GM19035 (cell line): ENCODE measurements around the gene ACAD11.
"Not testable (repeated sequence)": the region's sequence is repeated elsewhere in the genome, so short reads cannot be mapped to it uniquely, and the experiment has no call there.

Source experiments
- ATAC-seq: cut with Tn5 transposase; IDR thresholded peaks from one replicate; pipeline ENCODE4 v1.9.1; 2021; ENCODE audit not compliant: unreplicated experiment

The ACAD11 gene

DNA sequence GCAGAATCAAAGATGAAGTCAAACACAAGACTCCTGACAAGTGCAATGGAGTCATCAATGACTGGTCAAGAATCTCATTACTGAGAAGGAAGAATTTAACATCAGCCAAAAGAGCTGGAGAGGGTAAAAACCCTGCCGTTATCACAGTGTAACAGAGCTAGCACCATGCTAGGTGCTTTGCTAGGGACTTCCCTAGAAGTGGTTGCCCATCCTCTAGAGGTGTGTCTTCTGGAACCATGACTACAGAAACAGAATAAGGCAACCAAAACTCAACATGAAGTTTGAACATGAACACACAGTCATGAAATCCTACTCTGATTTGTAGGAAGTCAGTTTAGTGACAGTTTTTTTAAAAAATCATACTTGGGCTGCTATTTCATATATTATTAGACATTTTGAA is 9.5 kb downstream of the ACAD11 start:
- no peak for ATAC-seq

DNA sequence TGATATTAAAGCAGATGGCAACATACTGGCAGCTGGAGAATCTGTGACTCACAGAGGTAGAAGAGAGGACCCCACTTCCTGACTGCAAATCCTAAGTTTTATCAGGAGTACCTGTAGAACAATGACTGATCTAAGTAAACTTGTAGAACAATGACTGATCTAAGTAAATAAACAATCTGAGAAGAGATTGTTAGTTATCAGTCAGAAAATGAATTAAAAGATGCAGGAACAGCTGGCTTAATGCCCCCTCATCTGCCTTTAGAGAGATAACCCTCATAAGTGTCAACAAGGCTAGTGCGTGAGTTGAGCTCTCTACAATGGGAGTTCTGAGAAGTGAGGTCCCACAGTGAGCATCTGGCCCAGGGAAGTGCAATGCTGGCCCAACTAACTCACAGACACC is 14.6 kb downstream of the ACAD11 start:
- no peak for ATAC-seq

DNA sequence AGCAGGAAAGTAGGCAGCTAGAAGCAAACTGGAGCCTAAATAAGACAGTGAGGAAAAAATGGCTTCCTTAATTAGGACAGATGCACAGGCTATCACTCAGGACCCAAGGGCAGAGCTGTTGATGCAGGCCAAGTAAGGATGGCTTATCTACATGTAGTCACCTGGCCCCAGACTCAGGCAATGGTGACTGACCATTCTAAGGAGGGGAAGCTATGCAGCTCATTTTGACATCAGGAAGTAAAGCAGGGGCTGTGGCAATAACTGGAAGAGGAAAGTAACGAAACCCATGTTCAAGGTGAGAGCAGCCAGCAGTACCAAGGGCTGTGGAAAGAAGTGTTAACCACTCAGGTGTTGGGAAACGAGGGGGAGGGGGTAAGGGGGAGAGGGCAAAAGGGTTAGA is 16.2 kb downstream of the ACAD11 start:
- no peak for ATAC-seq

DNA sequence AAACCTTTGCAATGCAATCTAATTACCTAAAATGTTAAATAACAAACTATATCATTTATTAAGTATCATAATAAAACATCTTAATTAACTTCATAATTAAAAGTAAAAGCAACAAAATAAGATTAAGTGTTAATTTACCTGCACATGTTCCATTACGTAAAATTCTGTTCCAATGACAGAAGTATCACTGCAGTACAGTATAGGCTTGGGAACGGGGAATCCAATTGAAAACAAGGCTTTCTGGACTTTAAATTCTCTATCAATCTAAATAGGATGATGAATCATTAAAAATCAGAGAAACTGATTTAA is 17.1 kb downstream of the ACAD11 start:
- ATAC-seq, result no peak

DNA sequence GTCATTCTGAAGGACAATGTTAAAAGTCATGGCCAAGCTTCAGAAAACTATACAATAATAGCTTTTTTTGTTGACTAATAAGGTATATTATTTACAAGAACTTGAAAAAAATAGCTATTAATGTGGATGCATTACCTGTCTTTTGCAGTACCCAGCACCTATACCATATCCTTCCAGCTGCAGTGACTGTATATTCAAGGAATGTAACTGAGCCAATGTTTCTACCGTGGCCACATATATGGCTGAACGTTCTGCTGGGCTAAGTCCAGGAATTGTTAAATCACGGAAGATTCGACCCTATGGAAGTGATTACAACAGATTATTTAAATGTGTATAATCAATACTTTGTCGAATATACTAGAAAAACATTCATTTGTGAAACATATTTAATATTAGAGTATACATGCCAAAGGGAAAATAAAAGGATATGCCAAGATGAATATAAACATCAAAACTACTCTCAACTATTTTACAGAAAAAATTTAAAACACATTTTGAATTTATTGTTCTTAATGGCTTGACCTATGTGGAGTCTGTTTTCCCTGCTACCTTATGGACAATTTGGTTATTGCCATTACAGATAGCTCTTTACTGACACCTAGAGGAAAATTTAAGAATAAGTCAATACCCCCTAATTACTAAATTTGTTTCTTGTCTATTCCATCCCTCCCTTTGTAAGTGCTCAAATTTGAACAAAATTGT is 17.6 kb downstream of the ACAD11 start:
- ATAC-seq, result no peak

DNA sequence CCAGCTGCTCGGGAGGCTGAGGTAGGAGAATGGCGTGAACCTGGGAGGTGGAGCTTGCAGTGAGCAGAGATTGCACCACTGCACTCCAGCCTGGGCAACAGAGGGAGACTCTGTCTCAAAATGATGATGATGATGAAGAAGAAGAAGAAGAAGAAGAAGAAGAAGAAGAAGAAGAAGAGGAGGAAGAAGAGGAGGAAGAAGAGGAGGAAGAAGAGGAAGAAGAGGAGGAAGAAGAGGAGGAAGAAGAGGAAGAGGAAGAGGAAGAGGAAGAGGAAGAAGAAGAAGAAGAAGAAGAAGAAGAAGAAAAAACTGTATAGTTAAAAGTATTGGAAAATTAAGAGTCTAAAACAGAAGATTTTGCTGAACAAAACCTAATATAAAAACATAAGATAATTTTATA is 18.2 kb downstream of the ACAD11 start:
- not testable (repeated sequence) for ATAC-seq

DNA sequence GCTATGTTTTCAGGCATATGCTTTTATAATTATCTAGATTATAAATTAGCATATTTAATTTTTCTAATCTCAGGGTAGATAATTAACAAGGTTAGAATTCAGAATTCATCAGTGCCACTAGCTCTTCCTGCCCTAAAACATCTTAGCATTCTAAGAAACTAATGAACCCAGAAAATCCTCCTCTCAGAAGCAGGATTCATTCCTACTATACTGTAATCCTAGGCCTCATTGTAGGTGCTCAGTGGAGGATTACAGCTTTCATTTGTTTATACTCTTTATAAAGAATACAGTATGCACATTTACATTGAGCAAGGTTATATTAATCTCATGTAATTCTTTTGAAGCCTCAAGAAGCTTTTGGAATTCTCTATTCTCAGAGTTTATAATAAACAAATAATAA is 20.9 kb downstream of the ACAD11 start:
- no peak for ATAC-seq

DNA sequence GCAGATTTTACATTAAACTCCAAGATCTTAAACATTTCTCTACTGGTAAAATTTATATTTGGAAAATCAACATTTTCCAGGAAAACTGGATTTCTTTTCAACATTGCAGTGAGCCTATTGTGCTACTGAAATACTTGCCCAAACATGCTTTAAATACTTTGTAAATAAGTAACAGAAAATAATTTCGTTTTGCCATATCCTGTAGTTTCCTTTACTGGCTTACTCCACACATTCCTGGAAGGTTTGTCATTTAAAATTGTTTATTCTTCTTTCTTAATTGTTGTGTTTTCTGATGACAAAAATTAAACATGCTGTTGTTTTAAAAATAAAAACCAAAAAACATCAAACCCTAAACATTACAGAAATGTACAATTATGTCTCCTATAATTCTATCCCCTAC is 22.0 kb downstream of the ACAD11 start:
- ATAC-seq, result no peak

DNA sequence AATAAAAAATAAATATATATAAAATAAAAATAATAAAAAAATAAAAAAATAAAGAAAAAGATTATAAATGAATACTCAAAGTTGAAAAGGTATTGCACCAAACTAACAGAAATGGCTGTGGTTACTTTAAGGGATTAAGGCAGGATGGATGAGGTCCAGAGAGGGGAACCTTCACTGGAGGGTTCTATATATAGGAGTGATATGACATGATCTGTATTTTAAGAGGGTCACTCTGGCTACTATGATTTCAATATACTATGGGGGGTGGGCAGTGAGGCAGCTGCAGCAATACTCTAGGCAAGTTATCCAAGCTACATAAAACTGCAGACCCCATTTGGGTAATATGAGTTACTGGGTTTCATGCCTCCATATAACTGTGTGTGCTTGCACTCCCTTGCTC is 24.6 kb downstream of the ACAD11 start:
- no peak for ATAC-seq

DNA sequence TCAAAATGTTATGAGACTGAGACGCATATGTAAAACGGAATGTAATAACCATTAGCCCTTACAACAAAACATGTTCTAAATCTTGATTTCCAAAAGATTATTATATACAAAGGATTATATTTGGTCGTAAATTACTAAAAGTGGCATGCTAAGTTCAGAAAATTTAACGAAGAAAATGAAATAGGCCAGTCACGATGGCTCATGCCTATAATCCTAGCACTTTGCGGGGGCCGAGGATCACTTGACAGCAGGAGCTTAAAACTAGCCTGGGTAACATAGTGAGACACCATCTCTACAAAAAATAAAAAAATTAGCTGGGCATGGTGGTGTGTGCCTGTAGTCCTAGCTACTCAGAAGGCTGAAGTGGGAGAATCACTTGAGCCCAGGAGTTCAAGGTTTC is 29.0 kb downstream of the ACAD11 start:
- ATAC-seq, result no peak

DNA sequence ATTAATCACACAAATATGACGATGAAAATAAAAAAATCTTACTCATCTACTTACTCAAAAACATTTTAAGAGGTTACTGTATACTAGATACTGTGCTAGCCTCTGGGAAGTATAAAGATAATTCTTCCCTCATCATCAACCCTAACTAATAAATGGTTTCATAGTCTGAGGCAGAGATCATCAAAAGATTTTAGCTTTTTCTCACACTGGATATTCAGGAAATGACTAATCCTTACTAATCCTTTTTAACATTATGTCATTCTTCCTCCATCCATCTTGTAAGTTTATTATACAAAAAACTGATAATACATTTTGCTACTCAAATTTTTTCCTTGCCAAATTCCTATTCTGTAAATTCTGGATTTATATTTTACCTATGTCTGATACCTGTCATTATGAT is 29.7 kb downstream of the ACAD11 start:
- no peak for ATAC-seq

DNA sequence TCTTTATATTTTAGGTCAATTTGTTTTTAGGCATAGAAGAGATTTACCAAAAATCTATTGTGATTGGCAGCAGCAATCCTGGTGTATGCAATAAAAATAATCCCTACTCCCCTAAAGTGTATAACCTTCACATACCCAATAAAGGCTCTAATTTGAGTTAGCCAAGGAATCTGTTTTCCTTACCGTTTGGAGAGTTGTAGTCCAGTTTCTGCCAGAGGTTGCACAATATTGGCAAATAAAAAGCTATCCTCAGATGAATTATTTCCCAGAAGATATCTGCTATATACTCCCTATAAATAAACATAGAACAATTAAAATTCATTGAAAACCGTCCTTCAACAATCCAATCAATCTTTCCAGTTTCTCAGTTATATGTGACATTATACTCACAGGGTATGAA is 31.5 kb downstream of the ACAD11 start:
- ATAC-seq, result no peak

DNA sequence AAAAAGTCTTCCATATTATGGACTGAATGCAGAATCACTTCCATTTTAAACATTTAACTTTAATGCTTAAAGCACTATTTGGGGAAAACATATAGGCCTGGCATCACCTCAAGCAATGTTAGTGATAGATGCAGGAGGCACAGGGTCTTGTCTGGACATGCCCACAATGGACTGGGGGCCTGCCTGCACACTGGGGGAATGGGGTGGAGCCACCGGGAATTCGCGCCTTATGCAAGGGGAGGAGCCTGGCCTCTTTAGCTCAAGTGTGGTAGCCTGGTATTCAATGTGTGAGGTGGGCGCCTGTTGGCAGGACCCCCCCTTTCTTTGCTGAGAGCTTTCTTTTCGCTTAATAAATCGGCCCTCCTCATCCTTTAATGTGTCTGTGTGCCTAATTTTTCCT is 32.7 kb downstream of the ACAD11 start:
- ATAC-seq, result no peak

DNA sequence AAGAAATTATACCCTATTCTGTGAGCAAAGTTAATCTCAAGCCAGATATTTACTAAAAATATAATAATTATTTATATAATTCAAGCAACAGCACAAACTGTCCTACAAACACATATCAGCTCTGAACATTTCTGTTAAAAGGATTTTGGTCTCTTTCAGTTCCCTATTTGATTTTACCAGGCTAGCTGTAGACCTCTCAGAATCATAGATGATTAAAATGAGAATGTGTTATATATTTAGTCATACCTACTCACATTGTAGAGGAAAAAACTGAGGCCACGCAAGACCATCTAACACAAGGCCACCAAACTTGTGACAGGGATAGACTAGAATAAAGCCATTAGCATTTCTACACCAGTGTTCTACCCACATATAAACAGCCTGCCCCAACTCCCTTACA is 34.0 kb downstream of the ACAD11 start:
- ATAC-seq, result peak; percentile 89

DNA sequence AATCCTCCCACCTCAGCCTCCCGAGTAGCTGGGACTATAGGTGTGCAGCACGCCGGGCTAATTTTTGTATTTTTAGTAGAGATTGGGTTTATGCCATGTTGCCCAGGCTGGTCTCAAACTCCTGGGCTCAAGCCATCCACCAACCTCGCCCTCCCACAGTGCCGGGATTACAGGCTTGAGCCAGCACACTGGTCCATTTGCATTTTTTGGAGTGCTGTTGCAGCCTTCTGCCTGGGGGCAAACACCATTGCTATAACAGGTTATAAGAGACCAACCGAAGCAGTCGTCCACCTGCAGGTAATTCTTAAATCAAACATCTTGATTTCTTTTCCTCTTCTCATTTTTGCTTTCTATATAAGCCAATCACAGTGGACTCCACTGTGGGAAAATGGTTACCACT is 34.8 kb downstream of the ACAD11 start:
- no peak for ATAC-seq

DNA sequence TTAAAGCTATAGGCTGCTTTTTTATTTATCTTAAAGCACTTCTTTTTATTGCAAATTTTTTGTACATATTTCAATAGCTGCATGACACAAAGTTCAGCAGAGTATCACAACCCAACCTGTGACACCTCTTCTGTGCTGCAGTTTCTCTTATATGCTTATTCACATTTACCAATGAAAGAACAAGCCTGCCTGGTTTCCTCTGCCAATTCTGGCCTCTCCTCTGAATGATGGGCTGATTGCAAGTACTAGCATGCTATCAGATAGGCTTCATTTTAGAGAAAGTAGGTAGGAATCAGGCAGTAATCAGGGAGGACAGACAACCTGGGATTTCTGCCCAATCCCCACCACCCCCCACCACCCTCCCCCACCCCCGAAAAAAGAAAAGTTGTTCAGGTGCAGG is 36.0 kb downstream of the ACAD11 start:
- ATAC-seq, result no peak

DNA sequence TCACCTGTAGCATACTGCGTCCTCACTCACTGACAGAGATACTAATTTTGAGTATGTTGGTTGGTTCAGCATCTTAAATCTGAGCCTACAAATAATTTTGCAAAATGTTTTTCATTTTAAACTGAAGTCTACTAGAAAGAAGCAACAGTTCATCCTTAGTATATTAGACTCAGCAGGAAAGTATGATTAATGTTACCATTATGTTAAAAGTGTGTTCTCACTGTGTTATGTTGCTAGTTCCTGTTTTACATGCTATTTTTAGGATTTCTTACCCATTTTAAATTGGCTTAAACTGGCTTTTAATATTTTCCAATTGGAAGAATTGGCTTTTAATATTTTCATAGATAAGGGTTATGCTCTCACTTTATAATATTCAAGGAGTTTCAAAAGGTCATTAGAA is 36.8 kb downstream of the ACAD11 start:
- ATAC-seq, result no peak

DNA sequence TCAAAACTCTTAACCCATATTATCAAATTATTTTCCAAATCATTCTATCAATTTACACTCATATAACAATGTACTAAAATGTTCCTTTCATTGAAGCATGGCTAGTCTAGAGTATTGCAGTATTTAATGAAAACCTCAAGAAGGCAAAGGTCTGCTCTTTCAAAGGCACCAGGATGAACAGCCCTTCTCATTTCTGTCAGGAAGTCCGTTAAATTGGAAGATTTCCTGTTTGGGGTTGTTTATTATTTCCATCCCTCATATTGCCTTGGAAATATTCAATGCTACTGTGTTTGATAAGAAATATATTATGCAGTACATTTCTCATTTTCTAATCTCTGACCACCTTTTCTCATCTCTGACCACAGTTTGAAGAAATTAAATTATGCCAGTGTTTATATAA is 37.5 kb downstream of the ACAD11 start:
- ATAC-seq, result no peak

DNA sequence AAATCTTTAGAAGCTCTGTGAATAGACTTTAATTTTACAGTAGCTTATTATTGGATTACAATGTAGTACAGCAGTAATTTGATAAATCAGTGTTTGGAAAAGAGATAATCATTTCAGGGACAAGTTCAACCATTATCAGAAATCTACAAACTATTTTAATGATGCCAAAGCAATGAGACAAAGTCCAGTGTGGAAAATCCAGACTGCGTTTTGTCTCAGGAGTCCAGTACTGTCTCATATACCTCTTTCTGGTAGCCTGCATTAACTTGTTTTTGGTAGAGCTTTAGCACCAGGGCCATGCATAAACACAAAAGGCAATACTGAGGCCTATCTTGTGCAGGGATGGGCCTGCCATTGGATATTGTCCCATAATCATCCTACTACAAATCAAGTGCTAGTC is 42.8 kb downstream of the ACAD11 start:
- ATAC-seq, result no peak

DNA sequence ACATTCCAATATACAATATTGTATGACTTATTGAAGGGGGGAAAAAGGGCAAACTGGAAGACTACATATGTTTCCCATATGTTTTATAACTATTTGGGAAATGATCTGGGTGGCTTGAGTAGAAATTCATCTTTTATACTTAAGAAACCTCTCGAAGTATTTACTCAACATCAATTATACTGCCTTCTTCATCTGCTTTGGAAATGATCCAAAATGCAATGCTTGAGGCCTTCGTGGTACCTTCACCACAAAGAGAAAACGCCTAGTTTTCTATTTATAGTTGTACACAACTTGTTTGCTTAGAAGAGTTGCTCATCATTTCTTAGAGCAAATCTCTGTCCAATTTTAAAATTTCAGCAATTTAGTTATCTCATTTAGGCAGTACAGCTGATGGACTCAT is 43.7 kb downstream of the ACAD11 start:
- ATAC-seq, result no peak

DNA sequence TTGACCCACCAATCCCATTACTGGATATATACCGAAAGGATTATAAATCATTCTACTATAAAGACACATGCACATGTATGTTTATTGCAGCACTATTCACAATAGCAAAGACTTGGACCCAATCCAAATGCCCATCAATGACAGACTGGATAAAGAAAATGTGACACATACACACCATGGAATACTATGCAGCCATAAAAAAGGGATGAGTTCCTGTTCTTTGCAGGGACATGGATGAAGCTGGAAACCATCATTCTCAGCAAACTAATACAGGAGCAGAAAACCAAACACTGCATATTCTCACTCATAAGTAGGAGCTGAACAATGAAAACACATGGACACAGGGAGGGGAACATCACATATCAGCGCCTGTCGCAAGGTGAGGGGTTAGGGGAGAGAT is 44.3 kb downstream of the ACAD11 start:
- not testable (repeated sequence) for ATAC-seq

DNA sequence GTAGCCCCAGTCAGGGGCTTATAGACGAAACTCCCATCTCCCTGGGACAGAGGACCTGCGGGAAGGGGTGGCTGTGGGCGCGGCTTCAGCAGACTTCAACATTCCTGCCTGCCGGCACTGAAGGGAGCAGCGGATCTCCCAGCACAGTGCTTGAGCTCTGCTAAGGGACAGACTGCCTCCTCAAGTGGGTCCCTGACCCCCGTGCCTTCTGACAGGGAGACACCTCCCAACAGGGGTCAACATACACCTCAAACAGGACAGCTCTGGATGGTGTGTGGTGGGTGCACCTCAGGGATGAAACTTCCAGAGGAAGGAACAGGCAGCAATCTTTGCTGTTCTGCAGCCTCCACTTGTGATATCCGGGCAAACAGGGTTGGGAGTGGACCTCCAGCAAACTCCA is 53.0 kb downstream of the ACAD11 start:
- ATAC-seq, result not testable (repeated sequence)

DNA sequence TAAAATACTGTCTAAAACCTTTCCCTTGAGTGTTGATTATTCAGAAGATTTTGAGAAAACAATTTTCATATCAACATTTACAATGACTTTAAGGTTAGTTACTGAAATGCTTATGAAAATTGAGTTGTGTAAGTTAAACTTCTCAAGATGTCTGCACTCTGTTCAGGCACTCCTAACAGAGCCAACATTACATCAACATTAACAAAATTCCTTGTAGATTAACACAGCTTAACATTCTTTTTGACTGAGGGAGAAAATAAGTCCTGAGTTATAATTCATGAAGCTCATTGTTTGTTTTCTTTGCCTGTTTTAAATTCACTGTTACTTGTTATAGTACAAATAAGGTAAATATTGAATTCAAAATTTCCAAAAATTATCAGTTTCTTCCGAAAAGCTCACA is 53.5 kb downstream of the ACAD11 start:
- no peak for ATAC-seq

DNA sequence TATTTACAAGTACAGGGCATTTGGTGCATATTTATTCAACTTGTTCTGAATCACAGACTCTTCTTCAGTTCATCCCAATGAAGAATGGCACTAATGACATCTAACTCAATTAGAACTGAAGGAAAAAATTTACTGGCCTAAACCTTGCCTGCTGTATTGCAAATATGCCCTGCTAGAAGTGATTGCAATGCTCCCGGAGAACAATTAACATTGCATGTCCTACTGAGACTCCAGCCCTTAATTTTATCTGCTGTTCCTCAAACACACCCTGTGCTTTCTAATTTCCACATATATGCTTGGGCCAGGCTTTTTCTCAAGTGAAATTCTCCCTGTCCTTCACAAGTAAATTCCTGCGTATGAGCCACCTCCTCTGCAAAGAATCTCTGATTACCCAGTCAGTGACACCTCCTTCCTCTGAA is 54.2 kb downstream of the ACAD11 start:
- no peak for ATAC-seq
